Right lobe of liver (tissue), 4 donors: ENCODE results near the gene FBXL13.

Source experiments
- POLR2A ChIP-seq: fragments of 450-650 bp; IDR thresholded peaks from one replicate; pipeline ENCODE4 v1.6.1; 2017; ENCODE audit warnings: antibody characterized with exemption, mild to moderate bottlenecking
- TF ChIP-seq, protein P1 (sequence below), 4 donors: fragments of 200-600 bp in 3 of 4; fragments of 450-650 bp in 1 of 4; IDR thresholded peaks; one replicate each; pipeline versions ENCODE4 v1.5.1 to v1.8.0; 2016 to 2022; ENCODE audit warnings: antibody characterized with exemption in 4 of 4, mild to moderate bottlenecking in 2 of 4
- donor health status: DM: no; HTN: no; CAD: no.
- donor health status: DM: no; HTN: no; CAD: no.
- donor health status: DM: no; HTN: yes; CAD: no.

DNA sequence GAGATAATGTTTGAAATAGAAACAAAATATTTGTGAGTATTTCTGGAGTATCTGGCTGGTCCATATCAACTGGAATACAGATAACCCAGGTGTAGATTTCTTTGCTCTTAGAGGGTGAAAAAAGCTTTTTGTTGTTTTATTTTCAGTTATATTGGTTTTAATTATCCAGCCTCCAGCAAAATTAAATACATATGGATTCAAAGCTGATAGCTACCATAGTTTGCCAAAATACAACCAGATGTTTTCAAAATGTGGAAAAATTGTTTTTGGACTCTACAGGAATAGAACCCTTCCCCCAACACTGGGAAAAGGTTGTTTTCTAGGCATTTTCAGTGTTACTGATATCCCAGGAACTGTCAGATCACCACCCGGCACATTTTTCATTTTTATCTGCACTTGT lies 131.7 kb downstream of the FBXL13 start:
- TF ChIP-seq, protein P1, sequence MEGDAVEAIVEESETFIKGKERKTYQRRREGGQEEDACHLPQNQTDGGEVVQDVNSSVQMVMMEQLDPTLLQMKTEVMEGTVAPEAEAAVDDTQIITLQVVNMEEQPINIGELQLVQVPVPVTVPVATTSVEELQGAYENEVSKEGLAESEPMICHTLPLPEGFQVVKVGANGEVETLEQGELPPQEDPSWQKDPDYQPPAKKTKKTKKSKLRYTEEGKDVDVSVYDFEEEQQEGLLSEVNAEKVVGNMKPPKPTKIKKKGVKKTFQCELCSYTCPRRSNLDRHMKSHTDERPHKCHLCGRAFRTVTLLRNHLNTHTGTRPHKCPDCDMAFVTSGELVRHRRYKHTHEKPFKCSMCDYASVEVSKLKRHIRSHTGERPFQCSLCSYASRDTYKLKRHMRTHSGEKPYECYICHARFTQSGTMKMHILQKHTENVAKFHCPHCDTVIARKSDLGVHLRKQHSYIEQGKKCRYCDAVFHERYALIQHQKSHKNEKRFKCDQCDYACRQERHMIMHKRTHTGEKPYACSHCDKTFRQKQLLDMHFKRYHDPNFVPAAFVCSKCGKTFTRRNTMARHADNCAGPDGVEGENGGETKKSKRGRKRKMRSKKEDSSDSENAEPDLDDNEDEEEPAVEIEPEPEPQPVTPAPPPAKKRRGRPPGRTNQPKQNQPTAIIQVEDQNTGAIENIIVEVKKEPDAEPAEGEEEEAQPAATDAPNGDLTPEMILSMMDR (IDR thresholded peaks at IDR 0.05), result no peak
- no peak for TF ChIP-seq POLR2A
